Uterus (tissue), 2 donors: ENCODE measurements around the gene GSTA5.
"Not testable (repeated sequence)": the region's sequence is repeated elsewhere in the genome, so short reads cannot be mapped to it uniquely, and the experiment has no call there.

Experiments
- CTCF ChIP-seq, 4 experiments: fragments of 200-600 bp in 2 of 4; fragments of 450-650 bp in 2 of 4; sonication (generic) in 2 of 4; IDR thresholded peaks; one replicate each; pipeline ENCODE4 v1.5.1; 2016 to 2019; ENCODE audit warnings: antibody characterized with exemption in 4 of 4, mild to moderate bottlenecking in 2 of 4, moderate library complexity in 1 of 4
- POLR2A ChIP-seq, 2 donors: fragments of 450-650 bp; IDR thresholded peaks; one replicate each; pipeline ENCODE4 v1.6.1; 2016; ENCODE audit warnings: antibody characterized with exemption in 2 of 2, mild to moderate bottlenecking in 1 of 2, moderate library complexity in 1 of 2

- TF ChIP-seq CTCF, POLR2A (IDR thresholded peaks at IDR 0.05): not testable (repeated sequence)
Observed at GRCh38 chr6:52830869-52831268, 9.7 kb downstream of the GSTA5 start.
